Panc1 (cell line): ENCODE results near the gene PAX5. TPM values are rescaled to one million over a fixed set of nuclear protein-coding genes. Genes with fewer than 3 reads are reported as not detected.
"Not testable (repeated sequence)": the region's sequence is repeated elsewhere in the genome, so short reads cannot be mapped to it uniquely, and the experiment has no call there.

Experiments
- ATAC-seq: fragments of 200-7000 bp; cut with Tn5 transposase; 2 replicates; pipeline ENCODE4 v1.9.1; 2020; ENCODE audit warnings: mild to moderate bottlenecking, moderate library complexity
- BruUV-seq: library from RNA; stranded (reverse); fragments of 400-500 nt; replicated peaks from 2 replicates; lab custom pipeline; 2021; lab: Mats Ljungman, UMichigan
- CTCF ChIA-PET: fragments of 300-600 bp; sonication (Branson Sonifier 250); formaldehyde crosslinking; loops from one replicate; lab custom pipeline; 2022; ENCODE audit warnings: antibody characterized with exemption; lab: Charles Lee
- POLR2A ChIA-PET: fragments of 300-600 bp; sonication (Branson Sonifier 250); formaldehyde crosslinking; loops from one replicate; lab custom pipeline; 2022; ENCODE audit warnings: antibody characterized with exemption; lab: Charles Lee
- DNase-seq: peaks from one replicate; pipeline ENCODE4 v3.0.0-alpha.2; 2010; ENCODE audit warnings: low read depth, low spot score
- H3K27ac ChIP-seq: 2 replicates; pipeline ENCODE4 v1.5.1; 2011; ENCODE audit warnings: mild to moderate bottlenecking, low read length, inconsistent platforms
- H3K27me3 ChIP-seq: fragments of 200-500 bp; sonication (Bioruptor generic); 2 replicates; pipeline ENCODE4 v1.6.0; 2014; ENCODE audit warnings: low read length, inconsistent platforms; ENCODE audit not compliant: control insufficient read depth, insufficient read depth
- H3K36me3 ChIP-seq: fragments of 200-500 bp; sonication (Bioruptor generic); 2 replicates; pipeline ENCODE4 v1.5.1; 2014; ENCODE audit warnings: inconsistent platforms, mild to moderate bottlenecking, low read length, moderate library complexity; ENCODE audit not compliant: control insufficient read depth, insufficient read depth
- H3K4me1 ChIP-seq: 2 replicates; pipeline ENCODE4 v1.5.1; 2011; ENCODE audit warnings: inconsistent platforms, mild to moderate bottlenecking, low read length, moderate library complexity; ENCODE audit not compliant: control insufficient read depth, insufficient read depth
- H3K4me3 ChIP-seq, 2 experiments: 2 replicates each; pipeline ENCODE4 v1.5.1; 2011 to 2012; ENCODE audit warnings: low read depth in 2 of 2, low read length in 2 of 2, mild to moderate bottlenecking in 2 of 2, inconsistent platforms in 1 of 2, moderate library complexity in 1 of 2
- H3K9me3 ChIP-seq: fragments of 200-500 bp; sonication (Bioruptor generic); 2 replicates; pipeline ENCODE4 v1.5.1; 2014; ENCODE audit warnings: low read depth, mild to moderate bottlenecking, inconsistent platforms, low read length, moderate library complexity; ENCODE audit not compliant: control insufficient read depth, insufficient read depth
- CTCF ChIP-seq: fragments of 450-650 bp; IDR thresholded peaks from 2 replicates; pipeline ENCODE4 v1.5.1; 2017; ENCODE audit warnings: mild to moderate bottlenecking
- POLR2AphosphoS5 ChIP-seq: IDR thresholded peaks from 2 replicates; pipeline ENCODE4 v1.6.1; 2012; ENCODE audit warnings: mild to moderate bottlenecking, low read depth, low read length, moderate library complexity
- TCF7L2 ChIP-seq: IDR thresholded peaks from 2 replicates; pipeline ENCODE4 v1.6.1; 2011; ENCODE audit warnings: mild to moderate bottlenecking, low read depth, low read length, inconsistent platforms
- in situ Hi-C: cut with HindIII; loops from 2 replicates; pipeline ENCODE4 v1.10.0; 2016; ENCODE audit warnings: low sequenced_read_pairs, low pct_unique_long_range_greater_than_20kb
- intact Hi-C: fragments of 100-400 bp; cut with micrococcal nuclease; formaldehyde crosslinking; loops from one replicate; pipeline ENCODE4 v1.10.0; 2022; ENCODE audit not compliant: unreplicated experiment
- total RNA-seq: library from RNA; stranded (reverse); gene quantifications from one replicate; pipeline ENCODE4 v1.2.1, GENCODE V29; 2021; ENCODE audit not compliant: unreplicated experiment

The PAX5 gene
- total RNA-seq, 1 experiment from 2014 or later: 0.39 TPM

GRCh38 chr9:37082214-37082765 is 48.2 kb upstream of the PAX5 start:
- in situ Hi-C loops: no loop called here
- Histone ChIP-seq H3K9me3 (peaks cover 3% of the 10 kb centered on the region; the same call in 1 of the 2 replicates), H3K27me3 (no peaks in the 10 kb centered on the region), H3K4me1 (peaks cover 18% of the 10 kb centered on the region; the same call in 1 of the 2 replicates), H3K36me3 (peaks cover 5% of the 10 kb centered on the region; the same call in 1 of the 2 replicates), H3K4me3 (no peak overlapping the region), H3K27ac (no peak overlapping the region)
- no peak for DNase-seq
- intact Hi-C loops: no loop called here
- TF ChIP-seq CTCF (no peak), POLR2AphosphoS5 (no peak)
- POLR2A ChIA-PET: no interaction called here
- ATAC-seq: no peak
- BruUV-seq: no TSS peak
- CTCF ChIA-PET: no interaction called here

- H3K9me3 ChIP-seq, H3K27ac ChIP-seq, H3K4me3 ChIP-seq, BruUV-seq, H3K36me3 ChIP-seq, intact Hi-C loops, DNase-seq, in situ Hi-C loops, H3K27me3 ChIP-seq, CTCF ChIA-PET, ATAC-seq: not testable (repeated sequence)
- POLR2A ChIA-PET: interaction anchor here (1.2 kb wide), 1 partner anchor 39 kb away, joined by 4 read pairs; the partner anchor contains the start of gene ZCCHC7
- H3K4me1 ChIP-seq: peaks cover 18% of the 10 kb centered on the region; the same call in 1 of the 2 replicates
Observed at GRCh38 chr9:37081507-37081906, 47.4 kb upstream of the PAX5 start.

- DNase-seq, H3K27me3 ChIP-seq, H3K9me3 ChIP-seq, in situ Hi-C loops, BruUV-seq, intact Hi-C loops, H3K36me3 ChIP-seq: not testable (repeated sequence)
- peak overlapping the region; percentile 92 for H3K27ac ChIP-seq
- POLR2A ChIA-PET: interaction anchor here (0.5 to 1.0 kb wide), 3 partner anchors 11 to 418 kb away, joined by 3 to 7 read pairs (median 5); no protein-coding TSS in a partner anchor
- peak; percentile 82; the same call in 1 of the 2 replicates for TF ChIP-seq TCF7L2
- H3K4me1 ChIP-seq: peaks cover 18% of the 10 kb centered on the region; the same call in 1 of the 2 replicates
- H3K4me3 ChIP-seq: peak overlapping the region; percentile 71 to 89
- CTCF ChIA-PET: interaction anchor here (0.6 to 0.7 kb wide), 2 partner anchors 46 to 250 kb away, joined by 3 to 4 read pairs; partner anchors contain the start of gene PAX5
- ATAC-seq: peak; percentile 67
Observed at GRCh38 chr9:37080165-37080628, 46.1 kb upstream of the PAX5 start.
